ENCODE results near the gene TSACC.
"Not testable (repeated sequence)": the region's sequence is repeated elsewhere in the genome, so short reads cannot be mapped to it uniquely, and the experiment has no call there.

TSACC gene

DNA sequence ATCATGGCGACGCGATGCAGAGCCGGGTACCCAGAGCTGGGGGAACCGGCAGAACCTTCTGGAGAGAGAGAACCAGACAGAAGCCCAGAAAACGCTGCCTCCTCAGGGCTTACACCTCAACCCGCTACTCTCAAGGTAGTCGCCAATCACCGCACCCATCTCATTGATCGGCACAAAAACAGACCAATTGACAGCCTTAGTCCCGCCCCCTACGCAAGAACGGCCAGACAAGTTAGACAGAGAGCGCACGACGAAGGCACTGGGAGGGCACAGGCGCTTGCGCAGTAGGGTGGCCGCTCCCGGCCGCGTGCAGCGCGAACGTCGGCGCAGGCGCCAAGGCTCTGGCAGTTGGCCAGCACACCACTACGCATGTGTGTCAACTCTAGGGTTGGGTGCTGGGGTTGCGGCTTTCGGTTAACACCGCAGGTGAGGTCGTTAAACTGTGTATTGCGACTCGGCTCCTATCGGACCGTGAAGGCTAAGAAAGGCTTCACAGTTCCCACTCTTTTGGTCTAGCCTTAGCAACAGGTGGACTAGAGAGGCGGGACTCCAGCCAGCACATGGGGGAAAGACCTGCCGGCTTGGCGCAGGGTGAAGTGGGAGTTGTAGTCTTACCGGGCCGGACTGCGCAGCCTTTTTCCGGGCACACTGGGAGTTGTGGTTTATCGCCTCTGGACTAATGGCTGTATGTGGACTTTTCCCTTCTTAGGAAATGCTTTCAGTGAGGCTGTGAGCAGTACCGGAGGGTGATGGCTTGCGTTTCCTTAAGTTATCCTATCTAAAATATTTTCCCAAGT, at the start of gene TSACC, which contains the start of gene CCT3:
TSS of gene TSACC (plus strand) at position 347 of the 797 bp plus-strand sequence. CDS start 1,232 bp downstream, outside the sequence.
TSS of gene CCT3 (minus strand) at position 113 of the 797 bp plus-strand sequence. CDS start at position 5, 108 bp downstream.
- in situ Hi-C loops (cut with HindIII; ENCODE audit: low sequenced_read_pairs), result no loop called here

DNA sequence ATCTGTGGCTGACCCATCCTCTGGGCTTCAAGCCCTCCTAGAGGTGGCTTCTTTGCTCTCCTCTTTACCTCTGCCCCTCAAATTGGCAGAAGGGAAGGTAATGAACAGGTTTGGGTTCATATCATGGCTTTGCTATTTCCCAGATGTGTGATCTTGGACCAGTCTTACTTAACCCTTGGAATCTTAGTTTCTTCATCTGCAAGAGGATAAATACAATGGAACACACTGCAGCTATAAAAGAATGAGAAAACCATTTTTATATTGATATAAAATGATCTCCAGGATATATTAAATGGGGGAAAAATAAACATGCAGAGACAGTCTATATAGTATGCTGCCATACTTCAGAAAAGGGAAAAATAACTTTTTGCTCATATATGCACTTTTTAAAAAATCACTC, 48.5 kb upstream of the TSACC start:
- in situ Hi-C loops (cut with HindIII; ENCODE audit: low sequenced_read_pairs), result no loop called here

GRCh38 chr1:156291226-156292061, 46.9 kb upstream of the TSACC start:
- in situ Hi-C loops (cut with HindIII; ENCODE audit: low sequenced_read_pairs), result no loop called here

- in situ Hi-C loops (cut with HindIII; ENCODE audit: low sequenced_read_pairs), result no loop called here
Observed at GRCh38 chr1:156293098-156293434, 45.3 kb upstream of the TSACC start.

DNA sequence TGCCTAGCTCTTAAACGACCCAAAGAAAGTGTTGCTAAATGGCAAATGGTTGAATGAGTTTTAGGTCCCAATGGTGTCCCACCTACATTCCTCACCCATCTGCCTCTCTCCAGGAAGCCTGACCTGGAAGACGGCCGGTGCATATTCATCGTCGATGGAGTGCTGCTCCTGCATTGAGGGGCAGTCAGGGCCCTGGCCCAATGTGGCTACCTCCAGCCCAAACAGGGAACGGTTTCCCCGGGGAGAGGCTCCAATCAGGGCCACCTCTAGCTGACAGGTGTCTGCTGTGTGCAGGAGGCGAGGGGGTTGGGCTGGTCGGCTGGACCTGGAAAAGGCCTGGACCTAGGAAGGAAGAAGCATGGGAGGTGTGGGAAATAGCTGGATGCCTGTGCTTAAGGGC, 44.4 kb upstream of the TSACC start:
- in situ Hi-C loops (cut with HindIII; ENCODE audit: low sequenced_read_pairs), result no loop called here

DNA sequence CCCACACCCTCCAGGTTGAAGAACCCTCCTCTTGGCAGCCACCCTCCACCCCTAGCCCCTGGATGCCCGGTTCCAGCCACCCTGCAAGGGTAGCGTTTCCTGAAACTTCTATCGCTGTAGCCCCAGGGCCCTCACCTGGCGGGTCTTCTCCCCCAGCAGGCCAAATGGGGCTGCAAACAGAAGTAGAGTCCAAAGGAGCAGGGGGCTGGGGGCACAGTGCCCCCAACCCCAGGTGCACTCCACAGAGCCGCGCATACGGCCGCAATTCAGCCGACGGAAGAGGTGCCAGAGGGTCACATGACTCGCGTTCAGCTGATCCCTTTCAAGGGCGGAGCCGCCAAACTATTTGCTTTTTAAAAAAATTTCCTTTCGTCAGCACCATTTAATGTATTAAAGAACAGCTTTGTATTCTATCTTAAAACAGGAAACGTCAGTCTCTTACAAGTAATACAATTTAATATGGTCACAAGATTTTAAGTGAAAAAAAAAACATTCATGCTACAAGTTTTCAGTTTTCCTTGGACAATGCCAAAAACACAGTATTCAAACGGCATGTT, 42.9 kb upstream of the TSACC start, which contains the start of gene GLMP:
TSS of gene GLMP (minus strand) at position 289 of the 557 bp plus-strand sequence. CDS start at position 255, 34 bp downstream.
- in situ Hi-C loops (cut with HindIII; ENCODE audit: low sequenced_read_pairs), result no loop called here

DNA sequence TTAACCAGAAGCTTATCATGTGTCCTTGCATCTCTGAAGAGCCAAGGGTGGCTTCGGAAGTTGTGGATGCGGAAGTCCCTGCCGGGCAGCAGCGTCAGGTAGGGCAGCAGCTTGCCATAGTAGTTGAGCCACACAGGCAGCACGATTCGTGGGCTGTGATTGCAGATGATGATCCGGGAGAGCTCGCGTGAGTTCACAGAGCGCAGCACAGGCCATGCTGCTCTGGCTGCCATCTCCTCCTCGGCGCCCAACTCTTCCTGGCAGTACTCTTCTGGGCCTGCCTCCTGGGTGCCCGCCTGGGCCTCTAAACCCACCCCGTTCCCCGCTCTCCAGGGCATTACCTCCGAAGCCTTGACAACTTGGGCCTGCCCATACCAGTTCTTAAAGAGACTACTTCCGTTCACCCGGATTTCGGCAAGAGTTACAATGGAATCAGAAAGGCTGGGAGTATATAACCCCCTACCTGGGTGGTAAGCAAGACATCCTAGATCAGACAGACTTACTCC, 39.4 kb upstream of the TSACC start, which contains the start of gene VHLL:
TSS of gene VHLL (minus strand) at position 456 of the 506 bp plus-strand sequence. CDS start at position 338, 118 bp downstream.
- in situ Hi-C loops (cut with HindIII; ENCODE audit: low sequenced_read_pairs), result no loop called here

GRCh38 chr1:156303241-156303640, 35.1 kb upstream of the TSACC start:
- in situ Hi-C loops (cut with HindIII; ENCODE audit: low sequenced_read_pairs), result no loop called here

GRCh38 chr1:156305215-156305614, 33.1 kb upstream of the TSACC start:
- in situ Hi-C loops (cut with HindIII; ENCODE audit: low sequenced_read_pairs), result no loop called here

- in situ Hi-C loops (cut with HindIII; ENCODE audit: low sequenced_read_pairs), result no loop called here
Observed at GRCh38 chr1:156308078-156308477, 30.2 kb upstream of the TSACC start.

DNA sequence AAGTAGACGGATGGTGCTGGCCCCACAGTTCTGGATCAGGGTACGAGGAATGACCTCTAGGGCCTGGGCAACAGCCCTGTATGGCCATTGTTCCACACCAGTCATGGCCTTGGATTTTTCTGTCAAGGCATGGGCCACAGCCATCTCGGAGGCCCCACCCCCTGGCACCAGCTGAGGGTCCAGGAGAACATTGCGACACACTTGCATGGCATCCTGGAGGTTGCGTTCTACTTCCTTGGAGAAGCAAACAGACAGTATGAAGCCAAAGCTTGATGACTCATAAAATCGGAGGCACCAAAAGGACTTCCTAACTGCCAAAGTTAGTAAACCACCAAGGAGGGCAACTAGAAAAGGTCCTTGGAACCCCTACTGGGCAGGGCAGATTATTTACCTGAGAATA, 27.4 kb upstream of the TSACC start:
- in situ Hi-C loops (cut with HindIII; ENCODE audit: low sequenced_read_pairs), result no loop called here

GRCh38 chr1:156316909-156317308, 21.4 kb upstream of the TSACC start:
- in situ Hi-C loops (cut with HindIII; ENCODE audit: low sequenced_read_pairs), result no loop called here

DNA sequence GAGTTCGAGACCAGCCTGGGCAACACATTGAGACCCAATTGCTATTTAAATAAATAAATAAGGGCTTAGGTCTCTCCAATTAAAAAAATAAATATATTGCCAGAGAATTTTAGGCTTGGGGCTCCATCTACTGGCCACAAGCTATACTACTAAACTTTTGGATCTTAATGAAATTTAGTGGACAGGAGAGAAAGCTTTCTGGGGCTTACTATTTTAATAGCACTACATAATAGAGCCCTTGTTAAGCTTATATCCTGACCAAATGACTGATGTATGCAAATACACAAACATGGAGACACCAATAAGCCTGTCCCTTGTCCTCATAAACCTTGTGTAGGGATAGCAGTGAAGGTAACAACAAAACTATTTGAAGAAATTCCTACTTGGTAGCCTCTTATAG, 18.7 kb upstream of the TSACC start:
- in situ Hi-C loops (cut with HindIII; ENCODE audit: low sequenced_read_pairs), result no loop called here

GRCh38 chr1:156320560-156320959, 17.8 kb upstream of the TSACC start:
- in situ Hi-C loops (cut with HindIII; ENCODE audit: low sequenced_read_pairs), result no loop called here

GRCh38 chr1:156323179-156323578, 15.1 kb upstream of the TSACC start:
- in situ Hi-C loops (cut with HindIII; ENCODE audit: low sequenced_read_pairs), result not testable (repeated sequence)

- in situ Hi-C loops (cut with HindIII; ENCODE audit: low sequenced_read_pairs), result no loop called here
Observed at GRCh38 chr1:156336242-156336641, 2.1 kb upstream of the TSACC start.

DNA sequence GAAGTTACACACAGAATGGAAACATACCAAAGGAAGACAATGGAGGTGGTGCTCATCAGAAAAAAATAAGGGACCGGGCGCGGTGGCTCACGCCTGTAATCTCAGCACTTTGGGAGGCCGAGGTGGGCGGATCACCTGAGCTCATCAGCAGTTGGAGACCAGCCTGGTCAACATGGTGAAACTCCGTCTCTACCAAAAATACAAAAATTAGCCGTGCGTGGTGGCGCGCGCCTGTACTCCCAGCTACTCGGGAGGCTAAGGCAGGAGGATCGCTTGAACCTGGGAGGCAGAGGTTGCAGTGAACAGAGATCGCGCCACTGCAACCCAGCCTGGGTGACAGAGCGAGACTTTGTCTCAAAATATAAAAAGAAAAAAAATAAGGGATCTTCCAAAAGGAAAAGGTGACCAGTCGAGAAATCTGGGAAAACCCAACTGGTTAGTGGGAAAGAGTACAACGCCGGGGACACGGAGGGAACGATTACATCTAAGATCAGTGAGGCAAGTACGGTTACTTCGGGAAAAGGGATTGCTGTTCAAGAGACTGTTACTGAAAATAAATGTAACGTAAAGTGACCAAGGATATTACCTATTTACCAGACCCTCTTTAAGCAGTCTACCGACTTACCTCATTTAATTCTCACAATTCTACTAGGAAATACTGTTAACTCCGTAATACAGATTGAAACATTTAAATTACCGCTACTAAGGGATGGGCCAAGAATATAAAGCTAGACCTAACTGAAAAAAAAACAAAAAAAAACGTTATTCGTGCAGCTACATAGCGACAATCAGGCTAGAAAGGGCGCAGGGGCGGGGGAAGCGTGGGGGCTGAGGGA, 1.1 kb upstream of the TSACC start:
- in situ Hi-C loops (cut with HindIII; ENCODE audit: low sequenced_read_pairs), result no loop called here

DNA sequence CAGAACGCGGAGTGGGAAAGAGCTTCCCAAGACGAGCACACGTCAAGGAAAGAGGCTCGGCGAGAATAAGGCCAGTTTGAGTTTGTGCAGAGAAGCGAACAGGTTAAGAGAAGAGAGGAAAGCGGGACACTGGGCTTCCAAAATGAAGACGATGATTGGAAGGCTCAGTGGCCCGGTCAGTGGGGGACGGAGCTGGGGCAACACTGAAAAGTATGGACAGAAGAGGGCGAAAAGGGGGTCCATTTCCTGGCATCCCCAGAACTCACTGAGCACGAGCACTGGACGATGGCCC, 492 bp upstream of the TSACC start:
- in situ Hi-C loops (cut with HindIII; ENCODE audit: low sequenced_read_pairs), result no loop called here

GRCh38 chr1:156342166-156342955, 4.0 kb downstream of the TSACC start:
- in situ Hi-C loops (cut with HindIII; ENCODE audit: low sequenced_read_pairs), result no loop called here

- in situ Hi-C loops (cut with HindIII; ENCODE audit: low sequenced_read_pairs), result no loop called here
Observed at GRCh38 chr1:156344409-156344808, 6.1 kb downstream of the TSACC start.

Data from DLD1 (cell line).